ENCODE data around the gene WDR7. TPM values are rescaled to one million over a fixed set of nuclear protein-coding genes. Genes with fewer than 3 reads are reported as not detected.
A peak's percentile ranks its signal among the peaks of the same experiment; 100 is the strongest.

The WDR7 gene
- 10 to 100 TPM; 19.7 to 29.0 TPM for total RNA-seq

DNA sequence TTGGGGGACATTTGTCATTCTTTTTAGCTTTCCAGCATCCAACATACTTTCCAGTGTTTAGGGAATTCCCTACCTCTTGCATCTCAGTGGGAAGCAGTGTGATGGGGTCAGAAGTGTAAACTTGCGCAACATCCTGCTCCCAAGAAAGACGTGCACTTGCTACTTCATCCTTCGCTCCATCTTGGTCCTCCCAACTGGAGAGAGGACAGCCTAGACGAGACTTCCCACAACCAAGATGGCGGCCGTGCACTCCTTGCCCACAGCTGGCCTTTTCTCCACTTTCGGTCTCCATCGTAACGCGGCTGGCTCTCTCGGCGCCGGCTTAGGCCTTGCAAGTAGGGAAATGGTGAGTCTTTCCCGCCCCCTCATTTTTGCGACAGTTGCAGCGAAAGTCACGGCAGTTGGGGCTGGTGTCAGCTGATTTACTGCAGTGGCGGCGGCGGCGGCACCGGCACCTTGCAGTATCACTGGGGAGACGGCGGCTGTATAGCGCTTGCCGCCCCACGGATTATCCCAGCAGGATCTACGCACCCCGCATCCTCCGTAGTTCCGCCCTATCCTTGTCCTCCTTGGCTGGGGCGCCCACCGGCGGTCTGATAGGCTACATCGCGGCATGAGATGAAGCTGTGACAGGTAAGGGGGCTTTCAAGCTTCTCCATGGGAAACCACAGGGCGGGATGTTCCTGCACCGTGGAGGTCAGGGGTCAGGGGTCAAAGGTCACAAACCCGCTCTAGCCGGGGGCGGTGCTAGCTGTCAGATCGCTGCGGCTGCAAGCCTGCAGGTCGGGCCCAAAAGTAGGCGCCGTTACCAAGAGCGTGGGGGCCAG lies at the start of gene WDR7:
Gene WDR7, plus strand, starts transcription at position 416 of the 827 bp plus-strand sequence. CDS start 21,157 bp downstream, outside the sequence.
- intact Hi-C loops (cut with DNase I): no loop called here
- H3K4me3 ChIP-seq: peak within 1 kb of the TSS; percentile 73 to 86
- peak within 1 kb of the TSS; percentile 68 to 79 for H3K27ac ChIP-seq
- no peaks in the 10 kb centered on the region for H3K4me1 ChIP-seq (replicated peaks)
- under 1% methylated on average over 44 of the region's 47 CpGs for WGBS
- TF ChIP-seq, protein P1, sequence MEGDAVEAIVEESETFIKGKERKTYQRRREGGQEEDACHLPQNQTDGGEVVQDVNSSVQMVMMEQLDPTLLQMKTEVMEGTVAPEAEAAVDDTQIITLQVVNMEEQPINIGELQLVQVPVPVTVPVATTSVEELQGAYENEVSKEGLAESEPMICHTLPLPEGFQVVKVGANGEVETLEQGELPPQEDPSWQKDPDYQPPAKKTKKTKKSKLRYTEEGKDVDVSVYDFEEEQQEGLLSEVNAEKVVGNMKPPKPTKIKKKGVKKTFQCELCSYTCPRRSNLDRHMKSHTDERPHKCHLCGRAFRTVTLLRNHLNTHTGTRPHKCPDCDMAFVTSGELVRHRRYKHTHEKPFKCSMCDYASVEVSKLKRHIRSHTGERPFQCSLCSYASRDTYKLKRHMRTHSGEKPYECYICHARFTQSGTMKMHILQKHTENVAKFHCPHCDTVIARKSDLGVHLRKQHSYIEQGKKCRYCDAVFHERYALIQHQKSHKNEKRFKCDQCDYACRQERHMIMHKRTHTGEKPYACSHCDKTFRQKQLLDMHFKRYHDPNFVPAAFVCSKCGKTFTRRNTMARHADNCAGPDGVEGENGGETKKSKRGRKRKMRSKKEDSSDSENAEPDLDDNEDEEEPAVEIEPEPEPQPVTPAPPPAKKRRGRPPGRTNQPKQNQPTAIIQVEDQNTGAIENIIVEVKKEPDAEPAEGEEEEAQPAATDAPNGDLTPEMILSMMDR (IDR thresholded peaks at IDR 0.05): peak in 1 of 4 experiments; percentile 14
- TF ChIP-seq POLR2AphosphoS5 (IDR thresholded peaks at IDR 0.05) (peak; percentile 93), POLR2A (IDR thresholded peaks at IDR 0.05) (no peak)
- no peaks in the 10 kb centered on the region for H3K36me3 ChIP-seq
- no peaks in the 10 kb centered on the region for H3K27me3 ChIP-seq (replicated peaks; ENCODE audit: insufficient read depth)
- DNase-seq (ENCODE audit: low spot score): peak; percentile 96
- H3K9me3 ChIP-seq: no peaks in the 10 kb centered on the region

DNA sequence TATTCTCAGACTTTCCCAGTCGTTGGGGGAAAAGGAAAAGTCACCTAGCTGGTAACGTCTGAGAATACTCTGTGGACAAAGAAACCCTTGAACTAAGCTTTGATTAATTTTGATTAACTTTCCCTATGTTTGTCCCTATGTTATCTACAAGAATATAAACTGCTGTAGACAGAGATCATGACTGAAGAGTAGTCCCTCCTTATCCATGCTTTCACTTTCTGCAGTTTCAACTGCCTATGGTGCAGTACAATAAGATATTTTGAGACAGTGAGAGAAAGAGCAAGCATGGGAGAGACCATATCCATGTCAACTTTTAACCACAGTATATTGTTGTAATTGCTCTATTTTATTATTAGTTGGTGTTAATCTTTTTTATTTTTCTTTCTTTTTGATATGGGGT lies 44.5 kb upstream of the WDR7 start:
- TF ChIP-seq, protein P1 (IDR thresholded peaks at IDR 0.05): no peak
- no peak for TF ChIP-seq POLR2A (IDR thresholded peaks at IDR 0.05)
- no peak for TF ChIP-seq POLR2AphosphoS5 (IDR thresholded peaks at IDR 0.05)
- H3K36me3 ChIP-seq: no peaks in the 10 kb centered on the region
- H3K4me1 ChIP-seq (replicated peaks): no peaks in the 10 kb centered on the region
- intact Hi-C loops (cut with DNase I): no loop called here
- no peaks in the 10 kb centered on the region for H3K9me3 ChIP-seq
- 94% methylated on average over 2 of the region's 2 CpGs for WGBS
- H3K27me3 ChIP-seq (replicated peaks; ENCODE audit: insufficient read depth): no peaks in the 10 kb centered on the region
- H3K27ac ChIP-seq: no peak overlapping the region
- DNase-seq (ENCODE audit: low spot score): no peak
- H3K4me3 ChIP-seq: no peak overlapping the region

DNA sequence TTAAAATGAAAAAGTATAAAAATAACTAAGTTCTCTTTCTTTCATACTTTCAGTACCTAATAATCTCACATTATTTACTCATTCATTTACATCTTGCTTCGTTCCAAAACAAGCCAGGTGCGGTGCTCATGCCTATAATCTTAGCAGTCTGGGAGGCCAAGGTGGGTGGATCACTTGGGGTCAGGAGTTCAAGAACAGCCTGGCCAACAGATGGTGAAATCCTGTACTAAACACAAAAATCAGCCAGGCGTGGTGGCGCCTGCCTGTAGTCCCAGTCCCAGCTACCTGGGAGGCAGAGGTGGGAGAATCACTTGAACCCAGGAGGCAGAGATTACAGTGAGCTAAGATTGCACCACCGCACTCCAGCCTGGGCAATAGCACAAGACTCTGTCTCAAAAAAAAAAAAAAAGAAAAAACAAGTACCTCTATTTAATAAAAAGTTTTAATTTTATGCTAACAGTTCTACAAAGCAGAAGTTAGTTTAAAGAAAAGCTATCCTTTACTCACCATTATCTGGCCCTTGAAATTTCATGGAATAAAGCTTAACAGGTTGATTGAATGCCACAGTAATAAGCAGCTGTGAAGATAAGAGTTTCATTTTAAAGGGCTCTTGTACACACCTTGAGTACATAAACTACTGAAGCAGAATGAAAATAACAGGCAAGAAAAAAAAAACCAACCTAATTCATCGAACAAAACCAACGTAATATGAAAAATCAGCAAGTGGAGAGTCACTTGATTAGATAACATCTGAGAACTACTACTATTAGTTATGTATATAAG lies 35.2 kb upstream of the WDR7 start:
- H3K4me3 ChIP-seq: no peak overlapping the region
- H3K36me3 ChIP-seq: peaks cover 0 to 9% of the 10 kb centered on the region in 2 donors
- H3K27me3 ChIP-seq (replicated peaks; ENCODE audit: insufficient read depth): no peaks in the 10 kb centered on the region
- no peak for DNase-seq (ENCODE audit: low spot score)
- H3K9me3 ChIP-seq: no peaks in the 10 kb centered on the region
- 74% methylated on average over 7 of the region's 7 CpGs for WGBS
- no peak overlapping the region for H3K27ac ChIP-seq
- no peaks in the 10 kb centered on the region for H3K4me1 ChIP-seq (replicated peaks)
- intact Hi-C loops (cut with DNase I): no loop called here
- TF ChIP-seq POLR2A (IDR thresholded peaks at IDR 0.05): no peak
- no peak for TF ChIP-seq POLR2AphosphoS5 (IDR thresholded peaks at IDR 0.05)
- TF ChIP-seq, protein P1 (IDR thresholded peaks at IDR 0.05): no peak

DNA sequence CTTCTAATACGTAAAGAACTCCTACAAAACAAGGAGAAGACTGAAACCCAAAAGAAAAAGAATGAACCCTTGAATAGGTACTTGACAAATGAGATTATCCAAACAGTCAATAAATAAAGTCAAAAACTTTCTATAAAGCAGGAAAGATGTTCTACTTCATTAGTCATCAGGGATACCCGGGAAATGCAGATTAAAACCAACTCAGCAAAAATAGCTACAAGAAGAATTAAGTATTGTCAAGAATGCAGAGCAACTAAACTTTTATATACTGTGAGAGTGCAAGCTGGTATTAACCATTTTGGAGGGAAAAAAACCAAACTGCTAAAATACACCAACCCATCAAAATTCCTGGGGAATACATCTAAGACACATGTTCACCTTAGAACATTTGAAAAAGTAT lies 23.2 kb upstream of the WDR7 start:
- 83% methylated on average over 2 of the region's 2 CpGs for WGBS
- TF ChIP-seq, protein P1 (IDR thresholded peaks at IDR 0.05): no peak
- TF ChIP-seq POLR2AphosphoS5 (IDR thresholded peaks at IDR 0.05): no peak
- no peak for TF ChIP-seq POLR2A (IDR thresholded peaks at IDR 0.05)
- Histone ChIP-seq H3K27ac (no peak overlapping the region), H3K4me1 (replicated peaks) (no peaks in the 10 kb centered on the region), H3K36me3 (no peaks in the 10 kb centered on the region), H3K9me3 (no peaks in the 10 kb centered on the region), H3K4me3 (no peak overlapping the region), H3K27me3 (replicated peaks; ENCODE audit: insufficient read depth) (no peaks in the 10 kb centered on the region)
- DNase-seq (ENCODE audit: low spot score): no peak
- intact Hi-C loops (cut with DNase I): no loop called here

All from prostate gland (tissue), 2 donors.